Nephron (organoid): ENCODE measurements around the gene SPIRE1.

Source experiments
- H3K27ac Mint-ChIP-seq, 3 experiments: 2 replicates each; pipeline ENCODE4 v1.8.0; 2020; ENCODE audit warnings: mixed read lengths in 3 of 3, mild to moderate bottlenecking in 2 of 3, moderate library complexity in 1 of 3
- H3K27me3 Mint-ChIP-seq: 2 replicates; pipeline ENCODE4 v1.8.0; 2021; ENCODE audit warnings: low read depth, mild to moderate bottlenecking, moderate library complexity, mixed read lengths
- H3K36me3 Mint-ChIP-seq: 2 replicates; pipeline ENCODE4 v1.8.0; 2020; ENCODE audit warnings: low read depth, mixed read lengths
- H3K4me1 Mint-ChIP-seq: 2 replicates; pipeline ENCODE4 v1.8.0; 2020; ENCODE audit warnings: mixed read lengths
- H3K4me3 Mint-ChIP-seq, 3 experiments: 2 replicates each; pipeline ENCODE4 v1.8.0; 2020; ENCODE audit warnings: mild to moderate bottlenecking in 3 of 3, mixed read lengths in 3 of 3, moderate library complexity in 2 of 3
- H3K9me3 Mint-ChIP-seq: 2 replicates; pipeline ENCODE4 v1.8.0; 2020; ENCODE audit warnings: mixed read lengths
- CTCF ChIP-seq, 3 experiments: fragments of 200-600 bp; sonication (generic); IDR thresholded peaks; one replicate each; pipeline ENCODE4 v1.5.0; 2021; ENCODE audit warnings: antibody characterized with exemption in 3 of 3; ENCODE audit not compliant: unreplicated experiment in 3 of 3

The SPIRE1 gene

GRCh38 chr18:12589448-12589847 is 68.5 kb downstream of the SPIRE1 start:
- Mint-ChIP-seq H3K36me3 (no peaks in the 10 kb centered on the region), H3K4me1 (no peaks in the 10 kb centered on the region), H3K27ac (no peak overlapping the region), H3K27me3 (no peaks in the 10 kb centered on the region), H3K9me3 (no peaks in the 10 kb centered on the region), H3K4me3 (no peak overlapping the region)
- TF ChIP-seq CTCF (IDR thresholded peaks at IDR 0.05; ENCODE audit: unreplicated experiment in 3 of 3), result no peak

GRCh38 chr18:12586956-12587355 is 71.0 kb downstream of the SPIRE1 start:
- Mint-ChIP-seq H3K27me3 (no peaks in the 10 kb centered on the region), H3K36me3 (no peaks in the 10 kb centered on the region), H3K9me3 (no peaks in the 10 kb centered on the region), H3K4me3 (no peak overlapping the region), H3K4me1 (no peaks in the 10 kb centered on the region), H3K27ac (no peak overlapping the region)
- TF ChIP-seq CTCF (IDR thresholded peaks at IDR 0.05; ENCODE audit: unreplicated experiment in 3 of 3), result no peak

- no peak overlapping the region for H3K27ac Mint-ChIP-seq
- no peaks in the 10 kb centered on the region for H3K36me3 Mint-ChIP-seq
- TF ChIP-seq CTCF (IDR thresholded peaks at IDR 0.05; ENCODE audit: unreplicated experiment in 3 of 3), result no peak
- no peaks in the 10 kb centered on the region for H3K9me3 Mint-ChIP-seq
- no peak overlapping the region for H3K4me3 Mint-ChIP-seq
- no peaks in the 10 kb centered on the region for H3K4me1 Mint-ChIP-seq
- H3K27me3 Mint-ChIP-seq, result no peaks in the 10 kb centered on the region
Observed at GRCh38 chr18:12585218-12585617, 72.7 kb downstream of the SPIRE1 start.

- no peak overlapping the region for H3K27ac Mint-ChIP-seq
- no peaks in the 10 kb centered on the region for H3K36me3 Mint-ChIP-seq
- TF ChIP-seq CTCF (IDR thresholded peaks at IDR 0.05; ENCODE audit: unreplicated experiment in 3 of 3), result no peak
- H3K27me3 Mint-ChIP-seq, result no peaks in the 10 kb centered on the region
- peaks cover 6% of the 10 kb centered on the region for H3K9me3 Mint-ChIP-seq
- H3K4me1 Mint-ChIP-seq, result no peaks in the 10 kb centered on the region
- no peak overlapping the region for H3K4me3 Mint-ChIP-seq
Observed at GRCh38 chr18:12580630-12581342, 77.1 kb downstream of the SPIRE1 start.

GRCh38 chr18:12579775-12580174 is 78.1 kb downstream of the SPIRE1 start:
- Mint-ChIP-seq H3K36me3 (no peaks in the 10 kb centered on the region), H3K27ac (no peak overlapping the region), H3K4me3 (no peak overlapping the region), H3K27me3 (no peaks in the 10 kb centered on the region), H3K9me3 (peaks cover 7% of the 10 kb centered on the region), H3K4me1 (no peaks in the 10 kb centered on the region)
- no peak for TF ChIP-seq CTCF (IDR thresholded peaks at IDR 0.05; ENCODE audit: unreplicated experiment in 3 of 3)

GRCh38 chr18:12577848-12578247 is 80.1 kb downstream of the SPIRE1 start:
- H3K27ac Mint-ChIP-seq, result no peak overlapping the region
- TF ChIP-seq CTCF (IDR thresholded peaks at IDR 0.05; ENCODE audit: unreplicated experiment in 3 of 3), result no peak
- no peaks in the 10 kb centered on the region for H3K36me3 Mint-ChIP-seq

More at GRCh38 chr18:12577848-12578247, 80.1 kb downstream of the SPIRE1 start:
- H3K9me3 Mint-ChIP-seq, result peaks cover 11% of the 10 kb centered on the region
- H3K27me3 Mint-ChIP-seq, result no peaks in the 10 kb centered on the region
- H3K4me3 Mint-ChIP-seq, result no peak overlapping the region
- no peaks in the 10 kb centered on the region for H3K4me1 Mint-ChIP-seq
